Astrocyte (in vitro differentiated cells and primary cell): ENCODE results near the gene PPA2. TPM values are rescaled to one million over a fixed set of nuclear protein-coding genes. Genes with fewer than 3 reads are reported as not detected.
"Not testable (repeated sequence)": the region's sequence is repeated elsewhere in the genome, so short reads cannot be mapped to it uniquely, and the experiment has no call there.

ENCODE experiments used
- DNase-seq: peaks from one replicate; pipeline ENCODE4 v3.0.0-alpha.2; 2010; ENCODE audit warnings: low read depth
- FAIRE-seq: peaks from 2 replicates; lab custom pipeline; 2011; peaks lifted over from hg19 to GRCh38; lab: Jason Lieb, UNC
- H2AFZ ChIP-seq: 2 replicates; pipeline ENCODE4 v1.6.0; 2012; ENCODE audit warnings: low read depth, low read length, inconsistent platforms
- H3K27ac ChIP-seq: 2 replicates; pipeline ENCODE4 v1.5.1; 2011; ENCODE audit warnings: low read depth, low read length, inconsistent platforms
- H3K27me3 ChIP-seq: 2 replicates; pipeline ENCODE4 v1.6.0; 2011; ENCODE audit warnings: low read length, inconsistent platforms; ENCODE audit not compliant: insufficient read depth
- H3K36me3 ChIP-seq: 2 replicates; pipeline ENCODE4 v1.5.1; 2011; ENCODE audit warnings: low read length, inconsistent platforms; ENCODE audit not compliant: insufficient read depth
- H3K4me1 ChIP-seq: 2 replicates; pipeline ENCODE4 v1.5.1; 2011; ENCODE audit warnings: low read length, inconsistent platforms; ENCODE audit not compliant: insufficient read depth
- H3K4me2 ChIP-seq: 2 replicates; pipeline ENCODE4 v1.6.0; 2012; ENCODE audit warnings: low read length, inconsistent platforms
- H3K4me3 ChIP-seq: 2 replicates; pipeline ENCODE4 v1.5.1; 2011; ENCODE audit warnings: low read depth, mild to moderate bottlenecking, low read length, inconsistent platforms; ENCODE audit not compliant: insufficient read depth
- H3K79me2 ChIP-seq: 2 replicates; pipeline ENCODE4 v1.6.0; 2012; ENCODE audit warnings: mild to moderate bottlenecking, low read length, inconsistent platforms; ENCODE audit not compliant: insufficient read depth
- H3K9ac ChIP-seq: 2 replicates; pipeline ENCODE4 v1.6.0; 2012; ENCODE audit warnings: mild to moderate bottlenecking, low read length, inconsistent platforms
- H3K9me3 ChIP-seq: 2 replicates; pipeline ENCODE4 v1.5.1; 2012; ENCODE audit warnings: low read depth, mild to moderate bottlenecking, low read length, inconsistent platforms; ENCODE audit not compliant: insufficient read depth
- H4K20me1 ChIP-seq: 2 replicates; pipeline ENCODE4 v1.6.0; 2012; ENCODE audit warnings: low read length, inconsistent platforms; ENCODE audit not compliant: insufficient read depth
- H3K27ac Mint-ChIP-seq: one replicate; pipeline ENCODE4 v1.8.0; 2021; ENCODE audit warnings: mild to moderate bottlenecking, mixed read lengths; ENCODE audit not compliant: unreplicated experiment
- H3K27me3 Mint-ChIP-seq: one replicate; pipeline ENCODE4 v1.8.0; 2021; ENCODE audit warnings: low read depth, mixed read lengths; ENCODE audit not compliant: unreplicated experiment
- H3K36me3 Mint-ChIP-seq: one replicate; pipeline ENCODE4 v1.8.0; 2021; ENCODE audit warnings: low read depth, mixed read lengths; ENCODE audit not compliant: unreplicated experiment
- H3K4me1 Mint-ChIP-seq: one replicate; pipeline ENCODE4 v1.8.0; 2021; ENCODE audit warnings: low read depth, mixed read lengths; ENCODE audit not compliant: unreplicated experiment
- H3K4me3 Mint-ChIP-seq: one replicate; pipeline ENCODE4 v1.8.0; 2021; ENCODE audit warnings: mild to moderate bottlenecking, moderate library complexity, mixed read lengths; ENCODE audit not compliant: unreplicated experiment
- H3K9me3 Mint-ChIP-seq: one replicate; pipeline ENCODE4 v1.8.0; 2021; ENCODE audit warnings: mild to moderate bottlenecking, mixed read lengths; ENCODE audit not compliant: unreplicated experiment
- EZH2 ChIP-seq: IDR thresholded peaks from 2 replicates; pipeline ENCODE4 v1.6.1; 2012; ENCODE audit warnings: mild to moderate bottlenecking, low read length, inconsistent platforms; ENCODE audit not compliant: insufficient read depth
- total RNA-seq: library from RNA; stranded (reverse); gene quantifications from 2 replicates; pipeline ENCODE4 v1.2.1, GENCODE V29; 2021
- TF ChIP-seq, protein P1 (sequence below): IDR thresholded peaks from 2 replicates; pipeline ENCODE4 v1.5.1; 2011; ENCODE audit warnings: low read depth, mild to moderate bottlenecking, inconsistent platforms, low read length, moderate library complexity; ENCODE audit not compliant: insufficient read depth

PPA2 gene
- total RNA-seq, 1 donor from 2014 or later: 52.3 TPM

DNA sequence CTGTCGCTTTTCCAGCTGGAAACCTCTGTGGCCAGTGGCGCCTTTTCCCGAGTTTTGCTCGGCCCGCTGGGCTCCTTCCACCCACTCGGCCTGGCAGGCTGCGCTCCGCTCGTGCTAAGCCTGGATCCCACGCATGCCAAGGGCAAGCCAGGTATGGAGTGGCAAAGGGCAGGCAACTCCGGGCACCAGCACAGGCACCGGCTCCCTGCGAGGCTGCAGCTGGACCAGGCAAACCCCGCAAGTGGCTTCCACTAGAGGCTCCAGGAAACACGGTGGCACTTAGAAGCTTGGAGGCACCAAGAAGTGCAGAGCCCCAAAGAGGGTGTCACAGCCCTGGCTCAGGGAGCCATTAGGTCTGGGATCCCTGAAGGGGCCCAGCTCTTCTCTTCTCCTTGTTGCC, 59.5 kb downstream of the PPA2 start:
- Histone ChIP-seq H3K4me1 (no peaks in the 10 kb centered on the region), H3K36me3 (no peaks in the 10 kb centered on the region), H3K9ac (no peak overlapping the region), H4K20me1 (no peaks in the 10 kb centered on the region), H3K79me2 (no peaks in the 10 kb centered on the region), H3K27me3 (no peaks in the 10 kb centered on the region), H3K27ac (no peak overlapping the region), H2AFZ (no peak overlapping the region), H3K4me3 (no peak overlapping the region), H3K4me2 (no peak overlapping the region), H3K9me3 (no peaks in the 10 kb centered on the region)
- FAIRE-seq: no peak
- no peak overlapping the region for H3K27ac Mint-ChIP-seq
- TF ChIP-seq, protein P1, sequence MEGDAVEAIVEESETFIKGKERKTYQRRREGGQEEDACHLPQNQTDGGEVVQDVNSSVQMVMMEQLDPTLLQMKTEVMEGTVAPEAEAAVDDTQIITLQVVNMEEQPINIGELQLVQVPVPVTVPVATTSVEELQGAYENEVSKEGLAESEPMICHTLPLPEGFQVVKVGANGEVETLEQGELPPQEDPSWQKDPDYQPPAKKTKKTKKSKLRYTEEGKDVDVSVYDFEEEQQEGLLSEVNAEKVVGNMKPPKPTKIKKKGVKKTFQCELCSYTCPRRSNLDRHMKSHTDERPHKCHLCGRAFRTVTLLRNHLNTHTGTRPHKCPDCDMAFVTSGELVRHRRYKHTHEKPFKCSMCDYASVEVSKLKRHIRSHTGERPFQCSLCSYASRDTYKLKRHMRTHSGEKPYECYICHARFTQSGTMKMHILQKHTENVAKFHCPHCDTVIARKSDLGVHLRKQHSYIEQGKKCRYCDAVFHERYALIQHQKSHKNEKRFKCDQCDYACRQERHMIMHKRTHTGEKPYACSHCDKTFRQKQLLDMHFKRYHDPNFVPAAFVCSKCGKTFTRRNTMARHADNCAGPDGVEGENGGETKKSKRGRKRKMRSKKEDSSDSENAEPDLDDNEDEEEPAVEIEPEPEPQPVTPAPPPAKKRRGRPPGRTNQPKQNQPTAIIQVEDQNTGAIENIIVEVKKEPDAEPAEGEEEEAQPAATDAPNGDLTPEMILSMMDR: no peak
- no peak for TF ChIP-seq EZH2
- peaks cover 12% of the 10 kb centered on the region for H3K9me3 Mint-ChIP-seq
- no peak for DNase-seq
- no peak overlapping the region for H3K4me3 Mint-ChIP-seq
- peaks cover 17% of the 10 kb centered on the region for H3K36me3 Mint-ChIP-seq
- no peaks in the 10 kb centered on the region for H3K4me1 Mint-ChIP-seq
- no peaks in the 10 kb centered on the region for H3K27me3 Mint-ChIP-seq

DNA sequence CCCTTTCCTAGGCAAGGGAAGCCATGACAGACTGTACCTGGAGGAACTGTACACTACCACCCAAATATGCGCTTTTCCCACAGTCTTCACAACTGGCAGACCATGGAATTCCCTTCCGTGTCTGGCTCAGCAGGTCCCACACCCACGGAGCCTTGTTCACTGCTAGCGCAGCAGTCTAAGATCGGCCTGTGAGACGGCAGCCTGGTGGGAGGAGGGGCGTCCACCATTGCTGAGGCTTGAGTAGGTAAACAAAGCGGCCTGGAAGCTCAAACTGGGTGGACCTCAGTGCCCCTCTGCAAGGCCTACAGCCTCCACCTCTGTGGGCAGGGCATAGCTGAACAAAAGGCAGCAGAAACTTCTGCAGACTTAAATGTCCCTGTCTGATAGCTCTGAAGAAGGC, 64.7 kb downstream of the PPA2 start:
- not testable (repeated sequence) for H3K4me1 Mint-ChIP-seq, H3K4me3 ChIP-seq, H2AFZ ChIP-seq, H4K20me1 ChIP-seq, H3K4me2 ChIP-seq, H3K4me1 ChIP-seq, H3K79me2 ChIP-seq, H3K9me3 ChIP-seq, H3K9ac ChIP-seq, H3K27me3 ChIP-seq, H3K27me3 Mint-ChIP-seq, H3K27ac ChIP-seq, H3K36me3 ChIP-seq, DNase-seq, FAIRE-seq, H3K4me3 Mint-ChIP-seq, H3K27ac Mint-ChIP-seq
- Mint-ChIP-seq H3K9me3 (peaks cover 12% of the 10 kb centered on the region), H3K36me3 (peaks cover 17% of the 10 kb centered on the region)

DNA sequence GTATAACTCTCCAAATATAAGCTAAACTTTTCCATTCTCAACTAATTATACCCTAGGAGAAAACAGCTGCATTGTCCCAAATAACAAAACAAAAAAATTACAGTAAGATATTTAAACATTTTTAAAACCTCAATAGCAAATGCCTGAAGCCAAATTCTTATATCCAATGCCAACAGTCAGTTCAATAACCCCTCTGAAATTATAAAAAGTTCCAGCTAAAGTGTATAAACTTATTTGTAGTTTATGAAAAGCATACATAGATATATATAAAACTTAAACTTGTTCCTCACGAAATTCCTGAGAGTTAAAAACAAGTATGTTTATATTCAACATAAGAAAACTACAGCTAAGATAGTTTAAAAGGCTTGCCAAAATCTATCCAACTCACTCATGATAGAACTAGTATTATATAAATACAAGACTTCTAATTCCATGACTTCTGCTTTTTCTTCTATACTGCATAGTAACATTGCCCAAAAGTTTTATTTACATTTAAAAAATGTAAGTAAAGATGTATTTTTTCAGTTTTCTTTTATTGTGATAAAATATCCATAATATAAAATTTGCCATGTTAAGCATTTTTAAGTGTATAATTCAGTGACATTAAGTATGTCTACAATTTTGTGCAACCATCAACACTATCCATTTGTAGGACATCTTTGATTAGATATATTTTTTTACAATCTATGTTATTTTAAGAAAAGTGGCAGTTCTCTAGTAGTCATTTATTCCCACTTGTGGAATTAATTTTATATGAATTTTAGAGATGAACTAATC, 72.8 kb downstream of the PPA2 start:
- H3K9me3 Mint-ChIP-seq: no peaks in the 10 kb centered on the region
- Histone ChIP-seq H3K9ac (no peak overlapping the region), H3K4me1 (peaks cover 3% of the 10 kb centered on the region), H3K36me3 (no peaks in the 10 kb centered on the region), H3K4me3 (no peak overlapping the region), H3K27ac (no peak overlapping the region), H3K4me2 (no peak overlapping the region), H3K27me3 (no peaks in the 10 kb centered on the region), H3K79me2 (no peaks in the 10 kb centered on the region), H2AFZ (no peak overlapping the region), H3K9me3 (peaks cover 2% of the 10 kb centered on the region), H4K20me1 (no peaks in the 10 kb centered on the region)
- no peak overlapping the region for H3K4me3 Mint-ChIP-seq
- peaks cover 11% of the 10 kb centered on the region for H3K4me1 Mint-ChIP-seq
- no peak for FAIRE-seq
- no peak for DNase-seq
- peaks cover 5% of the 10 kb centered on the region for H3K36me3 Mint-ChIP-seq
- H3K27me3 Mint-ChIP-seq: no peaks in the 10 kb centered on the region
- TF ChIP-seq, protein P1: no peak
- no peak for TF ChIP-seq EZH2
- H3K27ac Mint-ChIP-seq: no peak overlapping the region
